ENCODE measurements around the gene DNAI1.

DNA sequence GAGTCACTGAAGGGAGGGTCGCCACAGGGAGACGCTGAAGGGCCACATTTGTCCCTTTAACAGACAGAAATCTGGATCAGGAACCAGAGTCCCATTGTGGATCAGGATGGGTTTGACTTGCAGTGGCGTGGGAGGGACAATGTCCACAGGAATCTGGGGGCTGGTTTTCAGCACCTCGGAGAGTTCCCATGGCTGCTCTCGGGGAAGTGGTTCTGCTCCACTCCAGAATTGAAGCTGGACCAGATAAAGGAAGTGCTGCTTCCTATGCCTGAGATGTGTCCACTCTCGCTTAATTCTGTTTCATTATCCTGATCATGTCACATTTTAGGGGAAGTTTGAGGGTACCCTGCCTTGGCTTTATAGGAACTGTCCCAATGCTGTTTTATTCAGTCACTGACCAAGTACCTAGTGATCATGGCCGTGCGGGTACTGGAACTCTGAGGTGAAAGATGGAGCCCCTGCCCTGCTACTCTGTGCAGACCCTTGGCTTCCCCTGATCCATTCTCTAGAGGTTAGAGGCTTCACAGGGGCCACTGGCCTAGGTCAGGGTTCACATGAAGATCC, 35.4 kb downstream of the DNAI1 start:
- TF ChIP-seq, protein P1, sequence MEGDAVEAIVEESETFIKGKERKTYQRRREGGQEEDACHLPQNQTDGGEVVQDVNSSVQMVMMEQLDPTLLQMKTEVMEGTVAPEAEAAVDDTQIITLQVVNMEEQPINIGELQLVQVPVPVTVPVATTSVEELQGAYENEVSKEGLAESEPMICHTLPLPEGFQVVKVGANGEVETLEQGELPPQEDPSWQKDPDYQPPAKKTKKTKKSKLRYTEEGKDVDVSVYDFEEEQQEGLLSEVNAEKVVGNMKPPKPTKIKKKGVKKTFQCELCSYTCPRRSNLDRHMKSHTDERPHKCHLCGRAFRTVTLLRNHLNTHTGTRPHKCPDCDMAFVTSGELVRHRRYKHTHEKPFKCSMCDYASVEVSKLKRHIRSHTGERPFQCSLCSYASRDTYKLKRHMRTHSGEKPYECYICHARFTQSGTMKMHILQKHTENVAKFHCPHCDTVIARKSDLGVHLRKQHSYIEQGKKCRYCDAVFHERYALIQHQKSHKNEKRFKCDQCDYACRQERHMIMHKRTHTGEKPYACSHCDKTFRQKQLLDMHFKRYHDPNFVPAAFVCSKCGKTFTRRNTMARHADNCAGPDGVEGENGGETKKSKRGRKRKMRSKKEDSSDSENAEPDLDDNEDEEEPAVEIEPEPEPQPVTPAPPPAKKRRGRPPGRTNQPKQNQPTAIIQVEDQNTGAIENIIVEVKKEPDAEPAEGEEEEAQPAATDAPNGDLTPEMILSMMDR (conservative IDR thresholded peaks at IDR 0.05; ENCODE audit: low read depth, low read length), result no peak
- no peak for TF ChIP-seq EZH2phosphoT487 (IDR thresholded peaks at IDR 0.05; ENCODE audit: borderline replicate concordance, low read length)

Data from PC-3 (cell line).